ENCODE results near the gene COPG2.
"Not testable (repeated sequence)": the region's sequence is repeated elsewhere in the genome, so short reads cannot be mapped to it uniquely, and the experiment has no call there.

The COPG2 gene

DNA sequence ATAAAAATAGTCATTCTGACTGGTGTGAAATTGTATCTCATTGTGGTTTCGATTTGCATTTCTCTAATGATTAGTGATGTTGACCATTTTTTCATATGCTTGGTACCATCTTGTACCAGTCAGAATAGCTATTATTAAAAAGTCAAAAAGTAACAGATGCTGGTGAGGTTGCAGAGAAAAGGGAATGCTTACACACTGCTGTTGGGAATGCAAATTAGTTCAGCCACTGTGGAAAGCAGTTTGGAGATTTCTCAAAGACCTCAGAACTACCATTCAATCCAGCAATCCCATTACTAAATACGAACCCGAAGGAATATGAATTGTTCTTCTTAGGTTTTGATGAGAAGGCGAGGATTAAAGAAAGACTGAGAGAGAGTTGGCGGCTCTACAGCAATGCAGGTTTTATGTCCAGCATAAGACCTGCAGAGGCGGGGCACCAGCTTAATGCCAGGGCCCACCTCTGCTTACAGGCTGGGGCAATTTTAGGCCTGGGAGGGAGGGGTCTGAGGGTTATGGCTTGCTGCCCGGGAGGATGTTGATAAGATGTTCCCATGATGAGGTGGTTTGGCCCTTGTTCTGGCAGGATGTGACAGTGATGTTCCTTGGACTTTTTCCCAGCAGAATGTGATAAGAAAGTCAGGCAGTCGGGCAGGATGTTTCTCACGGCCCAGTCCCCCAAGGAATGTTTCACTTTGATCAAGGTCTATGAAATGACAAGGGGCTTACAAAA is 102.2 kb downstream of the COPG2 start:
- DNase-seq (ENCODE audit: low read depth): no peak

- no peak for DNase-seq (ENCODE audit: low read depth)
Observed at GRCh38 chr7:130560972-130561371, 107.6 kb downstream of the COPG2 start.

DNA sequence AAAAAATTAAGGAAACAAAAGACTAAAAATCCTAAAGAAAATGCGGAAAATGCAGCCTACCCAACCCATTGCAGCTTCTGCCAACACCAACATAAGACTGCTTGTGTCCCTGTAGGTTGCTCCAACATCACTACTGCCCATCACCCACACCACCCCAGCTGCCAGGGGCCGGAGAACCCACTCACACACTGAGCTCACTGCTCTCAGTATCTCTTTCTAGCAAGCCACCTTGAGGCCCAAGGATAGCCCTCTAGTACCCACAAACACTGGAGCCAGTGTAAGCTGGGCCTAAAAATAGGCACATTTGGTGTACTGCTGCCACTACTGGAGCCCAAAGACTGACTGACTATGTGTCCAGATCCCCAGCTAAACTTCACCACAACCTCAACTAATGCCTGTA is 109.4 kb downstream of the COPG2 start:
- DNase-seq (ENCODE audit: low read depth): no peak

DNA sequence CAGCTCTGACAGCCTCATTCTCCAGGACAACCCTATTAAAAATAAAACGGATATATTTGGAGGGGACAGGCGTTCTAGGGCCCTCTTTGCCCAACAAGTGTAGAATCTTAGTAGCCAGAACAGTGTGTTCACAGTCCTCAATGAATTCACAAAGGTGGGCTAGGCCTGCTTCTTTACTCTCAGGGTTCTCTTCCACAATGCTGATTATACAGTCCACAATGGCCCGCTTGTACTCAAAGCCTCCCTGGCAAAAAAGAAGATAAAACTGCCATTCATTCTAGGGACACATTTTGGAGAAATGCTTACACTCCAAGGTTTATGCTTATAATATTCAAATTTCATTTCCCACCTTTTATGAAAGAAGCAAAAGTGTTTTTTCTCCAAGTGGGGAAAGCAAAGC is 114.1 kb downstream of the COPG2 start:
- DNase-seq (ENCODE audit: low read depth): no peak

DNA sequence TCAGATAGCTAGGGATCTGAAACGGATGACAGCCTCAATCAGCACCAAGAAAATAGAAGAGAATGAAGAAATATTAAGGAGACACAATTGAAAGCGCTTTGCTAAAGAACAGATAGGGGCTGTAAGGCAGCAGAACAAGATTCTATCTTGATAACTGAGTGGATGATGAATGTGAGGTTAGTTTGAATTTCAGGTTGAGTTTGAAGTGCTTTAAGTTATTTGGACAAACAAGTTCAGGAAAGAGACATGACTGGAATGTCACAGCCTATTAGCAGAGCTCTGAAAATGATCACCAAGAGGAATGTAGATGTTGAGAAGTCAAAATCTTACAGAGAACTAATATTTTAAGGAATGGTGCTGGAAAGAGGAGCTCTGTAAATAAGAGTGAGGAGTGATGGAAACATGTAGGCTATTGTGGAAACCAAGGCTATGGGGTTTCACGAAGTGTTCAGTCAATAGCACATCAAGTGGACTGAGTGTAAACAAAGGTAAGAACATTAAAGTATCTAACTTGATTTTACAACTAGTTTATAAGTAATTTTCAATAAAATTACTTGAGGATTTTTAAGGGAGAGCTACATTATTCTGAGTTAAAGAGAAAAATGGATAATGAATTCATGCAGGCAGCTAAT is 115.0 kb downstream of the COPG2 start:
- DNase-seq (ENCODE audit: low read depth): no peak

DNA sequence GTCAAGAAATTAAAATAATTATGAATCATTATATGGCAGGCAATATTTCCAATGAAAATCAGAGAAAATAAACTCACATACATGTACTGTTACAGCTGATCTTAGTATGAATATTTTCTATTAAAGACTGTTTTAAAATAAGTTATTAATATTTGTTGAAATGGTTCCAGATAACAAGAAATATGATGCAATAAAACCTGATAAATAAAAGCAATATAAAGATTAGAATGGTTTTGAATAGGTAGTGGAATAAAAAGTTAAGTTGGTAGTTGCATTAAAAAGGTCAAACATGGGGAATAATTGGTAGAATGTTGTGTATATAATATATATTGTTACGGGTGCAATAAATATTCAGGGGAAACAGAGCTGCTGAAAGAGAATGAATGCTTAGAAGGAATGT is 124.2 kb downstream of the COPG2 start:
- no peak for DNase-seq (ENCODE audit: low read depth)

GRCh38 chr7:130543487-130544010 is 125.0 kb downstream of the COPG2 start:
- DNase-seq (ENCODE audit: low read depth): no peak

DNA sequence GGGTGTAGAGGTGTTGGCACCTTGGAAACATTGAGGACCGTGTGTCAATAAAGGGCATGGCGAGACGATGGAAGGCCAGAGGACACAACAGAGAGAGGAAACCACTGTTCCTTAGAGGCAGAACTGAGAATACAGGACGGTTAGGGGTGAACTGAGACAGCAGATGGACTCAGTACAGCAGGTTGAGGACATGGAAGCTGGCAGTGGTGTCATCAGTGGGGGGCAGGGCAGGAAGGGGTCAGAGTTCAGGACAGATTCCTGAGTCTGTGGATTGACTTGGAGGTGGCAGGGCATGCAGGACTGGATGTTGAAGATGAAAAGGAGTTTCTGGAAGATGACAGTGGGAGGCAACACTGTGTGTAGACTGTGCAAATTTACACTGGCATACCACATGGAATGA is 126.3 kb downstream of the COPG2 start:
- not testable (repeated sequence) for DNase-seq (ENCODE audit: low read depth)

DNA sequence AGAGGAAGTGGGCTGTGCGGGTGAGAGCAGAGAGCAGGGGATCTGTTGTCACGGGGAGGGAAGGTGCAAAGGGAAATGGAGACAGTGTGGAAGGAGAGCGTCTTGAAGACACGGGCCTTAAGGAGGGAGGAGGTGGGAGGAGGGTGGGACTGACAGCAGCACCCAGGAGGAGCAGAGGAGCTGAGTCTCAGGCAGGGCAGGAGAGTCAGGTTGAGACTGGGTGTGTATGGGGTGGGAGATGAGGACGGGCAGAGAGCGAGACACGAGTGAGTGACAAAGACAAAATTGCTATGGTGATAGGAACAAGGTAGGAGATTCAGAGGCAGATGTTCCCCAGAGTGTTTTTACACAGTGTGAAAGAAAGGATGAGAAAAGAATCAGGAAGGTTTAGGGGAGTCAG is 127.3 kb downstream of the COPG2 start:
- not testable (repeated sequence) for DNase-seq (ENCODE audit: low read depth)

DNA sequence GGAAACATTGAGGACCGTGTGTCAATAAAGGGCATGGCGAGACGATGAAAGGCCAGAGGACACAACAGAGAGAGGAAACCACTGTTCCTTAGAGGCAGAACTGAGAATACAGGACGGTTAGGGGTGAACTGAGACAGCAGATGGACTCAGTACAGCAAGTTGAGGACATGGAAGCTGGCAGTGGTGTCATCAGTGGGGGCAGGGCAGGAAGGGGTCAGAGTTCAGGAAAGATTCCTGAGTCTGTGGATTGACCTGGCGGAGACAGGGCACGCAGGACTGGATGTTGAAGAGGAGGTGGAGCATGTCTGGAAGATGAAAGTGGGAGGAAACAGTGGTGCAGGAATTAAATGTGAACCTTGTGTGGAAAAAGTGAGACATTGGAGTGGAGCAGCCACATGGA is 130.7 kb downstream of the COPG2 start:
- DNase-seq (ENCODE audit: low read depth): not testable (repeated sequence)

DNA sequence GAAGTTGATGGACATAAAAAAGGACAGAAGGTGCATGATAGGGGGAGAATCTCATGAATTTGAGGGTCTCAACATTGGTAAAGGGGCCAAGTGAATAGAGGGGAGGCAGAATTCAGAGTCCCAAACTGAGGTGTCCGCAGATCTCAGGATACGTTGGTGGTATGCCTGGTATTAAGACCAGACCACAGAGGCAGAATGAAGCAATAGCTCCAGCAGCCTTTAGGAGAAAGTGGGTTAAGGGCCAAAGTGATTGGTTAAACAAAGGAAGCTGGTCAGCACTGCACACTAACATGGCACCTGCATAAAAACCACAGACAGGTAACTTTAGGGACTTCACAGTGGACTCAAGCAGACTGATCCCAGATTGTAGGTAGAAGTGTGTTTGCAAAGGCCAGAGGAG is 139.1 kb downstream of the COPG2 start:
- DNase-seq (ENCODE audit: low read depth): no peak

- not testable (repeated sequence) for DNase-seq (ENCODE audit: low read depth)
Observed at GRCh38 chr7:130527752-130528355, 140.7 kb downstream of the COPG2 start.

DNA sequence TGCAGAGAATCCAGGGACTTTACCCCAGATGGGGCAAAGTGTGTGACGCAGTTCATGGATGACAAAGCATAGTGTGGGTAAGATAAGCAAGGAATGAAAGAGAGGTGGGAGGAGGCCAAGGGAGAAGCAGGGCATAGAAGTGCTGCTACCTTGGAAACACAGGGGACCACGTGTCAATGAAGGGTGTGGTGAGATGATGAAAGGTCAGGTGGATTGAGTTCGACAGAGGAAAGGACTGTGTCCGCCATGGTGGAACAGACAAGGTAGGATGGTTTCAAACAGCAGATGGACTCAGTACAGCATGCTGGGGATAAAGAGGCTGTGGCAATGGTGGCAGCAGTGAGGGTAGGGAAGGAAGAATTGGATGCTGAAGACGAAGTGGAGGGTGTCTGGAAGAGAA is 143.9 kb downstream of the COPG2 start:
- no peak for DNase-seq (ENCODE audit: low read depth)

- not testable (repeated sequence) for DNase-seq (ENCODE audit: low read depth)
Observed at GRCh38 chr7:130523519-130524125, 144.9 kb downstream of the COPG2 start.

- DNase-seq (ENCODE audit: low read depth): no peak
Observed at GRCh38 chr7:130521258-130521951, 147.1 kb downstream of the COPG2 start.

GRCh38 chr7:130515315-130516040 is 153.1 kb downstream of the COPG2 start:
- no peak for DNase-seq (ENCODE audit: low read depth)

DNA sequence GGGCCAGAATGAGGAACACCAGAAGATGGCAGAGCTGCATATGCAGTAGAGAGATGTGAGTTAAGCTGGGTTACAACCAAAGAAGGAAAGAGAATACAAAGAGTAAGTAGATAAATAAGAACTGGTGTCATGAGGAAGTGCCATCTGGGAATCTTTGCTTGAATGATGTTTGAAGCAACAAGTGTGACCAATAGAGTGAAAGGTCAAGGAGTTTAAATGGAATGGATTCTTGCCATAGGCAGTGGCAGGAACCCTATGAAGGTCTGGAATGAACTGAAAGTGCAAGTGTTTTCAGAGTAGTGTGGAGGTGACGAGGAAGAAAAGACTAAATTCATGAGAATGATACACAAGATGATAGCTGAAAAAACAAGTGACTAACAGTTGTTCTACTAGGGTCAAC is 155.1 kb downstream of the COPG2 start:
- DNase-seq (ENCODE audit: low read depth): no peak

GRCh38 chr7:130512038-130512437 is 156.5 kb downstream of the COPG2 start:
- not testable (repeated sequence) for DNase-seq (ENCODE audit: low read depth)

DNA sequence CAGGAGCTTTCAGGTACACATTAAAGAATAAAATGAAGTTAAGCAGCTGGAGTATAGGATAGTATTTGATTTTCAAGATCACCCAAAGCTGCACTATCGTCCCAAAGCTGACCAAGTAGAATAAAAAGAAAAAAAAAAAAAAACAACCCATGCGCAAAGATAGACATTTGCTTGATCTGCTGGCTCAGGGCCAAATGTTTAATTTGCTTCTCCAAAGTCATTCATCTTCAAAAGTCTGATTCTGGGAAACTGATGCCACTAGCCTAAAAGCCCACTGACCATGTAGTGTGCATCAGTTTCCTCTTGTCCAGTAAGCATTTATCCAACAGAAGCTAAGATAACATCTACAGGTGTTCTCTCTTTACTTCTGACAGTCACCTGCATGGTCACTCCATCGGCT is 162.2 kb downstream of the COPG2 start:
- no peak for DNase-seq (ENCODE audit: low read depth)

DNA sequence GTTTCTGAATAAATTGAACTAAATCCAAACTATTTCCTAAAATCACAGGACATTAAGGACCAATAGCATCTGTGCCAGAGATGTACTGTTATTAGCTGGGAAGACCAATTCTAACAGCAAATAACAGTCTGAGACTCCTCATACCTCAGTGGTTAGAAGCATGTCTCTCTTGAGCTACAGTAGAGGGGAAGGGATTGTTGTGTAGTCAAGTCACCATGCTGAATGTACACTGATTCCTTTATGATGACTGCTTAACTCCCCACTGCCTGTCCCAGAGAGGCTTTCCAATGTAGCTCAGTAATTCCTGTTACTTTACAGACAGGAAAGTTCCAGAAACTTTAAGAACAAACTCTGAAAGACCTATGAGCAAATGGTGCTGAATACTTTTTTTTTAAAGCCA is 162.8 kb downstream of the COPG2 start:
- DNase-seq (ENCODE audit: low read depth): no peak

GRCh38 chr7:130500910-130501309 is 167.6 kb downstream of the COPG2 start:
- no peak for DNase-seq (ENCODE audit: low read depth)
